Fibroblast of lung (primary cell): ENCODE results near the gene IFI27. TPM values are rescaled to one million over a fixed set of nuclear protein-coding genes. Genes with fewer than 3 reads are reported as not detected.

Experiments
- DNase-seq, 2 donors: peaks; one replicate each; pipeline versions ENCODE4 v3.0.0 to v3.0.0-alpha.2; 2010; ENCODE audit warnings: low read depth in 2 of 2
- H2AFZ ChIP-seq: 2 replicates; pipeline ENCODE4 v1.5.1; 2012; ENCODE audit warnings: low read length, control low read depth, inconsistent platforms
- H3K27ac ChIP-seq: 2 replicates; pipeline ENCODE4 v1.5.1; 2011; ENCODE audit warnings: low read length, control low read depth; ENCODE audit not compliant: insufficient read depth
- H3K27me3 ChIP-seq: 2 replicates; pipeline ENCODE4 v1.5.1; 2011; ENCODE audit warnings: mild to moderate bottlenecking, low read length; ENCODE audit not compliant: control insufficient read depth, insufficient read depth
- H3K36me3 ChIP-seq: 2 replicates; pipeline ENCODE4 v1.5.1; 2011; ENCODE audit warnings: low read length; ENCODE audit not compliant: control insufficient read depth, insufficient read depth
- H3K4me1 ChIP-seq: 2 replicates; pipeline ENCODE4 v1.5.1; 2011; ENCODE audit warnings: low read length; ENCODE audit not compliant: control insufficient read depth, insufficient read depth; ENCODE audit errors: extremely low read depth
- H3K4me2 ChIP-seq: 2 replicates; pipeline ENCODE4 v1.5.1; 2011; ENCODE audit warnings: low read length, control low read depth; ENCODE audit not compliant: insufficient read depth; ENCODE audit errors: extremely low read depth
- H3K4me3 ChIP-seq, 4 experiments: fragments of 200-600 bp in 1 of 4; sonication (generic) in 1 of 4; replicated peaks in 1 of 4; 2 replicates each; pipeline ENCODE4 v1.5.1; 2011 to 2016; ENCODE audit warnings: low read length in 4 of 4, low read depth in 3 of 4, mild to moderate bottlenecking in 3 of 4, control low read depth in 2 of 4, inconsistent platforms in 1 of 4, mixed read lengths in 1 of 4; ENCODE audit not compliant: insufficient read depth in 1 of 4; ENCODE audit errors: control extremely low read depth in 1 of 4
- H3K79me2 ChIP-seq: 2 replicates; pipeline ENCODE4 v1.5.1; 2012; ENCODE audit warnings: mild to moderate bottlenecking, low read length, inconsistent platforms; ENCODE audit not compliant: control insufficient read depth, insufficient read depth
- H3K9ac ChIP-seq: 2 replicates; pipeline ENCODE4 v1.5.1; 2011; ENCODE audit warnings: mild to moderate bottlenecking, low read length, control low read depth; ENCODE audit not compliant: insufficient read depth
- H3K9me3 ChIP-seq: 2 replicates; pipeline ENCODE4 v1.5.1; 2012; ENCODE audit warnings: low read depth, low read length; ENCODE audit not compliant: control insufficient read depth, insufficient read depth
- H4K20me1 ChIP-seq: 2 replicates; pipeline ENCODE4 v1.5.1; 2011; ENCODE audit warnings: low read length; ENCODE audit not compliant: control insufficient read depth, insufficient read depth; ENCODE audit errors: extremely low read depth
- CTCF ChIP-seq, 2 donors: IDR thresholded peaks in 1 of 2; conservative IDR thresholded peaks in 1 of 2; 1 replicate in 1 of 2; 2 replicates in 1 of 2; pipeline ENCODE4 v1.5.1; 2011 to 2012; ENCODE audit warnings: low read length in 2 of 2, control low read depth in 1 of 2, inconsistent platforms in 1 of 2, low read depth in 1 of 2, mild to moderate bottlenecking in 1 of 2
- EZH2 ChIP-seq: IDR thresholded peaks from 2 replicates; pipeline ENCODE4 v1.5.1; 2012; ENCODE audit warnings: low read length, control low read depth, mild to moderate bottlenecking; ENCODE audit errors: missing control alignments
- polyA plus RNA-seq, 2 donors: library from polyadenylated mRNA; depleted of rRNA in 1 of 2; stranded (reverse) in 1 of 2; unstranded in 1 of 2; fragments of >200 nt; gene quantifications; 2 replicates each; pipeline ENCODE4 v1.2.1, GENCODE V29; 2011 to 2012; ENCODE audit warnings: missing spikeins in 1 of 2
- total RNA-seq: library from RNA; depleted of rRNA; stranded (reverse); fragments of >200 nt; gene quantifications from 2 replicates; pipeline ENCODE4 v1.2.1, GENCODE V29; 2014

Gene IFI27
- total and polyA plus RNA-seq, 2 donors (not counting 1 experiment from before 2014, with no cell fraction given): 7.9 to 32.2 TPM

DNA sequence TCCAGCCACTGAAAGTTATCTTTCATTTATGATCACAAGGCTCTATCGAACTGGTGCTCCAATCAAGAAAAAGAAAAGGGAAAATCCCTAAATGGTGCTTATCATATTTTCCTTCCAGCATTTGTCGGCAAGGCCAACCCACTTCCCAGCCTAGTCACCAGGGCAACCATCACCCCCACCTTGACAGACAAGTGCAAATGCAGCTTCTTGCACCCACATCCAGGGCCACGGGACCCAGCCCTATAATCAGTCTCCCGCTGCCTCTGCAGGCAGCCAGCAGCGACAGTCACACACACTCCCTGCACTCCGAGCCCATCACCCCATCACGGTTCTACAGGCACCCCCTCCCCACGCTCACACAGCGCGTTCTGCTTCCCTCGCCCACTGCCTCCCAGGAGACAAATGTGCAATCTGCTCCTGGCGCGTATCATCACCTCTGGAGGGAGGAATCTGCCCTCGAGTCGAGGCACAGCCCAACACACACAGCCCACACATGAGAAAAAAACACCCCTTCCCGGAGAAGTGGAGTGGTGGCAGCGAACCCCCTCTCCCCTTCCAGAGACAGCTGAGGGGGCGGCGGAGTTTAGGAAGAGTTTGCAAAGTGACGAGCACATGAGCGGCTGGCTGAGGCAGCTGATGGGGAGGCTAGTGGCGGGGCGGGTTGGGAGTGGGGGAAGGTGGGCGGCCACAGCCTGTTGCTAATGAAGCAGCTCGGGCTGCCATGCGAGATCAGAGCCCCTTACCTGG lies 54.3 kb downstream of the IFI27 start:
- H3K4me1 ChIP-seq: no peaks in the 10 kb centered on the region
- H3K27ac ChIP-seq: no peak overlapping the region
- H3K4me3 ChIP-seq: no peak overlapping the region
- no peak for TF ChIP-seq CTCF (conservative IDR thresholded peaks at IDR 0.05 in 1 of 2, IDR thresholded peaks at IDR 0.05 in 1 of 2; ENCODE audit: low read depth in 1 of 2, low read length in 2 of 2)
- TF ChIP-seq EZH2: no peak
- H3K4me2 ChIP-seq: no peak overlapping the region
- no peak overlapping the region for H2AFZ ChIP-seq
- H3K9ac ChIP-seq: no peak overlapping the region
- H3K79me2 ChIP-seq: no peaks in the 10 kb centered on the region
- no peaks in the 10 kb centered on the region for H3K9me3 ChIP-seq
- H3K27me3 ChIP-seq: peaks cover 12% of the 10 kb centered on the region
- DNase-seq: no peak
- H3K36me3 ChIP-seq: no peaks in the 10 kb centered on the region
- no peaks in the 10 kb centered on the region for H4K20me1 ChIP-seq

DNA sequence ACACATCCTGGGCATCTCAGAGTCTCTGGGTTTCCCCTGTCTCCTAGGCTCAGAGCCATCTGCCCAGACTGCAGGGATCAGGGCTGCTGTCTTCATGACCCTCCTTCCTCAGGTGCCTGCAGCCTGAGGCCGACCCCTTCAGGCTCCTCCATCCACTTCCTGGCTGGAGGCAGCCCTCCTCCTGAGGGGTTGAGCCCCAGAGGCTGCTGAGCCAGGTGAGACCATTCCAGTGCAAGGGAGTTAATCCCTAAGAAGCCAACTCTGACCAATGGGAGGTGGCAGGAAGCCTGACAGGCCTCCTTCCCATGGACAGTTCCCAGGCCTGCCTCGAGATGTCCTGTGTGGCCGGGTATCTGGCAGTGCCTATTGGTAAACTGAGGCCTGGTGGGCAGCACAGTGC lies 55.2 kb downstream of the IFI27 start:
- Histone ChIP-seq H3K36me3 (no peaks in the 10 kb centered on the region), H2AFZ (no peak overlapping the region), H3K4me3 (no peak overlapping the region), H3K9ac (no peak overlapping the region), H3K27ac (no peak overlapping the region), H3K4me1 (no peaks in the 10 kb centered on the region), H3K79me2 (no peaks in the 10 kb centered on the region), H4K20me1 (no peaks in the 10 kb centered on the region), H3K27me3 (peaks cover 12% of the 10 kb centered on the region), H3K4me2 (no peak overlapping the region), H3K9me3 (no peaks in the 10 kb centered on the region)
- DNase-seq: no peak
- TF ChIP-seq CTCF (conservative IDR thresholded peaks at IDR 0.05 in 1 of 2, IDR thresholded peaks at IDR 0.05 in 1 of 2; ENCODE audit: low read depth in 1 of 2, low read length in 2 of 2) (no peak), EZH2 (no peak)

Other genes with a start within 250 kb of the IFI27 start
- not detected in 2 replicates for gene FAM181A, start 183.4 kb upstream of the IFI27 start, total RNA-seq
- gene FAM181A, start 183.4 kb upstream of the IFI27 start, polyA plus RNA-seq: not detected in 2 replicates
- gene ASB2, start 134.2 kb upstream of the IFI27 start, total RNA-seq: 0.51 and 0.99 TPM in 2 replicates
- gene ASB2, start 134.2 kb upstream of the IFI27 start, polyA plus RNA-seq: 0.91 and 1.5 TPM in 2 replicates
- gene CCDC197, start 113.4 kb upstream of the IFI27 start, total RNA-seq: not detected in 2 replicates
- not detected in 2 replicates for gene CCDC197, start 113.4 kb upstream of the IFI27 start, polyA plus RNA-seq
- 1.5 and 2.3 TPM in 2 replicates for gene OTUB2, start 84.4 kb upstream of the IFI27 start, total RNA-seq
- gene OTUB2, start 84.4 kb upstream of the IFI27 start, polyA plus RNA-seq: 1.3 and 1.4 TPM in 2 replicates
- 103 and 143 TPM in 2 replicates for gene DDX24, start 29.5 kb upstream of the IFI27 start, total RNA-seq
- gene DDX24, start 29.5 kb upstream of the IFI27 start, polyA plus RNA-seq: 192 and 244 TPM in 2 replicates
- 8.5 and 14.4 TPM in 2 replicates for gene IFI27L1, start 29.4 kb upstream of the IFI27 start, total RNA-seq
- 20.3 and 26.0 TPM in 2 replicates for gene IFI27L1, start 29.4 kb upstream of the IFI27 start, polyA plus RNA-seq
- 114 and 225 TPM in 2 replicates for gene IFI27L2, start 18.9 kb downstream of the IFI27 start, total RNA-seq
- gene IFI27L2, start 18.9 kb downstream of the IFI27 start, polyA plus RNA-seq: 91.4 and 104 TPM in 2 replicates
- 0.51 and 0.99 TPM in 2 replicates for gene PPP4R4, start 63.6 kb downstream of the IFI27 start, total RNA-seq
- gene PPP4R4, start 63.6 kb downstream of the IFI27 start, polyA plus RNA-seq: 0.35 and 0.61 TPM in 2 replicates
- not detected in 2 replicates for gene SERPINA10, start 182.5 kb downstream of the IFI27 start, total RNA-seq
- not detected in 2 replicates for gene SERPINA10, start 182.5 kb downstream of the IFI27 start, polyA plus RNA-seq
- gene SERPINA6, start 212.6 kb downstream of the IFI27 start, total RNA-seq: not detected in 2 replicates
- not detected in 2 replicates for gene SERPINA6, start 212.6 kb downstream of the IFI27 start, polyA plus RNA-seq